GM18951 (cell line): ENCODE results near the gene KCNT1.

Experiments used
- POLR2A ChIP-seq: IDR thresholded peaks from 4 replicates; pipeline ENCODE4 v1.6.1; 2011; ENCODE audit warnings: mild to moderate bottlenecking; ENCODE audit not compliant: insufficient read length, insufficient read depth; ENCODE audit errors: extremely low read depth
- in situ Hi-C: fragments of 300-500 bp; cut with MboI; formaldehyde crosslinking; loops from one replicate; pipeline ENCODE4 v1.12.0; 2022; ENCODE audit warnings: low sequenced_read_pairs, mixed read lengths, inconsistent platforms; ENCODE audit not compliant: unreplicated experiment

Gene KCNT1

DNA sequence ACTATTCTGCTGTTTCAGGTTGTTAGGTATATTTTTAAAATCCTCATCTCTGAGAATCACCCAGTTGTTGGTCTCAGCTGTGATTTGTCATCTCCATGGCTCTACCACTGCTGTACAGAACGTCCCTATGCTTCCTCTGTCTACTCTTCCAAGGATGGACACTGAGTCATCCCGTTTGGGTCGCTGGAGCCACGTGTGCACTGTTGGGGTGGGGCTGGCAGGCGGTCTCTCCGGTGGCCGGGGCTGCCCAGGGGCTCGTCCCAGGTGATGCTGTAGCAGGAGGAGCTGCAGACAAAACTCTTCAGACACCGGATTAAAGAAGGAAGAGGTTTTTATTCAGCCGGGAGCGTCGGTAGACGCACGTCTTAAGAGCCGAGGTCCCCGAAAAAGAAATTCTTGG, 21.9 kb upstream of the KCNT1 start:
- no peak for TF ChIP-seq POLR2A
- in situ Hi-C loops, result no loop called here

DNA sequence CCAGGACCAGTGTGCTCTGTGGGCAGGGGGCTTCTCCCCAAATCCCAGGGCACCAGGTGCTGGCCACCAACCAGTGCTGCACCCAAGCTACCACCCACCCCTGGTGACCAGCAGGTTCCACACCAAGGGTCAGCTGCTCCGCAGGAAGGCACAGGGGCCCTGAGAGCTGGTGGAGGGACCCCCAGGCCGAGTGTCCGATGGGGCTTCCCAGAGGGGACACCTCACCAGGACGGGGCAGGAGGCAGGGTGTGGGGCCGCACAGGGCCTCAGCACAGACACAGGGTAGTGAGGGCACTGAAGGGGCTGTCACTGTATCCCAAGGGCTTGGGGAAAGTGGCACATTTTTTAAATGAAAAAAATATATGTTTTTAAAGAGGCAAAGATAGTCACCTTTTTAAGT, 20.8 kb upstream of the KCNT1 start:
- in situ Hi-C loops, result no loop called here
- TF ChIP-seq POLR2A, result no peak

DNA sequence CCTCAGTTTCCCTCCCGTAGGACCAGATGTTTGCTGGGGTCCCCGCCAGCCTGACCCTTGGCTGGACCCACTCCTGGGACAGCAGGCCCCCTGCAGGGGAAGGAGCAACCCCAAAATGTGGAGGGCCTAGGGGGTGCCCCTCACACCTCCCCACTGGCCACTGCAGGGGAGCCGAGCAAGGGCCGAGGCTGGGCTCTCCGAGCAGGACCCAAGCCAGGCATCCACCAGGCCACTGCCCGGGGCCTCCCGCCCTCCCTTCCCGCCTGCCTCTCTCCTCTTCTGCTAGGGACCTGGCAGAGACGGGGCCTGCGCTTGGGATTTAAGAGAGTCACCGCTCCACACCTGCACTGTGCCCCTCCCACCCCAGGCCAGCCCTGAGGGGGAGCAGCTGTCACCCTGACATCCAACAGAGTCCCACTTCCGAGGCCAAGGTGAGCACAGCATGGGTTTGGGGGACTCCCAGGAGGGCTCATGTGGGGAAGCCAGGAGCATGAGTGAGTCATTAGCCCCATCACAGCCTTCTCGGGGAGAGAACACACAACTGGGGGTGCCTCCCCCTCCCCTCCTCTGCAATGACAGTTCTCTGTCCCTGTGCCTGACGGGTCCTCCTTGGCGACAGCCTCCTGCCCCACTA, 18.5 kb upstream of the KCNT1 start:
- in situ Hi-C loops, result no loop called here
- no peak for TF ChIP-seq POLR2A

DNA sequence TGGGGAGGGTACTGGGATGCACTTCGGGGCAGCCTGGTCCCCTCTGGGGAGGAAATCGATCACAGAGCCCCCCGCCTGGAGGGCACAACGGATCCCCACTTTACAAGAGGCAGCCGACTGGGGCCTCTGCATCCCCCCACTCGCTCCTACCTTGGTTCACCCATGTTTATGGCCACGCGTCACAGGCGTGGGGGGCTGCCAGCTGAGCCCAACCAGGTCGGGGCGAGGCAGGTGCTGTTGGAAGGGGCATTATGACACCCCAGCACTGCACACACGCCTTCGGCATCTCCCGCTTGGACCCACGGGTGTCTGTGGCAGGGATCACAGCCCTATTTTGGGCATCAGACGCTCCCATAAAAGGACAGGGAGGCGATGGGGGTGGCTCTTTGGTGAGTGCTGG, 17.3 kb upstream of the KCNT1 start:
- no peak for TF ChIP-seq POLR2A
- in situ Hi-C loops, result no loop called here

DNA sequence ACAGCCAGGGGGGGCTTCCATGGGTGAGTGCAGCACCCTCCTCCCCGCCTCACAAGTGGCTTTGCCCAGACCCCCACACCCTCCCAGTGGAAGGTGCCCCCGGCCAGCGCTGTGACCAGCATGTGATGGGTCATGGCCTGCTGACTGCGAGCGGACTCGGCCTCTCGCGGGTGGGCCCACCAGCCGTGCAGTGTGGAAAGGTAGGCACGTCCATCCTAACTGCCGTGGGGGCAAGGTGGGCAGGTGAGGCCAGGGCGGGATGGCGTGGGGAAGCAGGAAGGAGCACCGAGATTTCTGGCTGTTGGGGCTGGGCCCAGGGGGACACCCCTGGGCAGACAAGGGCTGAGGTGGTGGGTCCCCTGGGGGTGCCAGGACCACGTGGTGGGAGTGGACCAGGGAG, 14.8 kb upstream of the KCNT1 start:
- TF ChIP-seq POLR2A, result no peak
- in situ Hi-C loops, result no loop called here

DNA sequence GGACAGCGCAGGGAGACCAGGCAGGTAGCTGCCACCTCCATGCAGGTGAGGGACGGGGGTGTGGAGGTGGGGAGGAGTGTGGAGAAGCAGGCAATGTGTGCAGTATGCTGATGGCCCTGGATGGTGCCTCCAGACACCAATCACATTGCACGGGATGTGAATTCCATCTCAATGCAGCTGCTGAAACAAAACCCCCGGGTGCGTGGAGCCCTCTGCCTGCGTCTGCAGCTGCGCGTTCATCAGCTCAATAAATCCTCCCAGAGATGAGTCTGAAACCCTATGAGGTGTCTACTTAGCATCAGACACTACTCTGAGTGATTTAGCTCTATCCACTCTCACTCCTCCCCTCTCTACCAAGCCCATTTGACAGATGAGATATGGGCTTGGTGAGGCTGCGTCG, 13.0 kb upstream of the KCNT1 start:
- in situ Hi-C loops, result no loop called here
- no peak for TF ChIP-seq POLR2A

DNA sequence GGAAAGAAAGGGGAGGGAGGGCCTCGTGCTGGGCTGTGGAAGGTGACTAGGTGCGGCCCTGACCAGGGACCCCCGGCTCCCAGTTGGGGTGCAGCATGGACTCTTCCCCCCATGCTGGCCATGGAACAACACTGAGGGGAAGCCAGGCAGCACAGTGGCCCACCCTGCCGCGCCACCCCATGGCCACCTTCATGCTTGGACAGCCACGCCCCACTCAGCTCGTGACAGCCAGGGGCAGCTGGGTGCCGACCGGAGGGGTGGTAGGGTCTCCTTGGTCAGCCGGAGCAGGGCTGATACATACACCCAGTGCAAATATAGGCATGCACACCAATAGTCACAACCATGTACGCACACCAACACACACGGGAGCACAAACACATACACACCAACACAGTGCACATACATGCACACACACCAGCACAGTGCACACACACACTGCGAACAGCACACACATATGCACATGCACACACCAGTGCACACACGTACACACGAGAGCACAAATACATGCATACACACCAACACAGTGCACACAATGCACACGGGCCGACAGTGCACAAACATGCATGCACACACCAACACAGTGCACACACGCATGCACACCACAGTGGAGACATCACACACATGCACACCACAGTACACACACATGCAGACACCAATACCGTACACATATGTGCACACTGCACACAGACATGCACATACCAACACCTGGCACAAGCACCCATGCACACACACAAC, 11.0 kb upstream of the KCNT1 start:
- in situ Hi-C loops, result no loop called here
- no peak for TF ChIP-seq POLR2A

DNA sequence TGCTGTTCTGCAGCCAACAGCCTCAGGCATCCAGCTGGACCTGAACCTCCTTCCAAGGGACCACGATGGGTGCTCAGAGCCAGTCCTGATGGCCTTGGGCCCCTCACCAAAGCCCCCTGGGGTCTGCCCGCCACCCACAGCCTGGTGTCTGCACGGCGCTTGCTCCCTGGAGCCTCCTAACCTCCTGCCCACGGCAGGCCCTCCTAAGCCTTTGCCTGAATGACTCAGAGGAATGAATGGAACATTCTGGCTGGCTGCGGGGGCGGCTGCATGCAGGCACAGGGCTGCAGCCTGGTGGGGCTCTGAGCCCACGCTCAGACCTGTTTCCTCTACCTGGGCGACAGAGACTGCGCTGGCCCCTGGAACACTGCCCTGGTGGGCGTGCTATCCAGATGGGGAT, 9.6 kb upstream of the KCNT1 start:
- TF ChIP-seq POLR2A, result no peak
- in situ Hi-C loops, result no loop called here

DNA sequence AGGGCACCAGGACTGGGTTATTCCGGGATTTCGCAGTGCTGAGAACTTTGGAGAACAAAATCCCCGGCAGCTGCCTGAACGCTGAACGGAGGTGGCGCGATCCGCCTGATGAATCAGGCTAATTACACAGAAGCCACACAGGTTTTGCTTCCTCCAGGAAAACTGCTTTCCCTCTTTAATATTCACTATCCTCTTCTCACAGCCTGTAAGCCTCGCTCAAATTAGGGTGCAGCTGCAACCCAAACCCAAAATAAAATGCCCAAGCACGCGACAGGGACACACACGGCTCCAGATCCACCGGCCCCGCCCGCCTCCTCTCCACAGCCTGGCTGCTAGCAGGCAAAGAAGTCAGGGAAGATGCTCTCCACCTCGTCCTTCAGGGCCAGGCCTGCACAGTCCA, 8.7 kb upstream of the KCNT1 start:
- no peak for TF ChIP-seq POLR2A
- in situ Hi-C loops, result no loop called here

DNA sequence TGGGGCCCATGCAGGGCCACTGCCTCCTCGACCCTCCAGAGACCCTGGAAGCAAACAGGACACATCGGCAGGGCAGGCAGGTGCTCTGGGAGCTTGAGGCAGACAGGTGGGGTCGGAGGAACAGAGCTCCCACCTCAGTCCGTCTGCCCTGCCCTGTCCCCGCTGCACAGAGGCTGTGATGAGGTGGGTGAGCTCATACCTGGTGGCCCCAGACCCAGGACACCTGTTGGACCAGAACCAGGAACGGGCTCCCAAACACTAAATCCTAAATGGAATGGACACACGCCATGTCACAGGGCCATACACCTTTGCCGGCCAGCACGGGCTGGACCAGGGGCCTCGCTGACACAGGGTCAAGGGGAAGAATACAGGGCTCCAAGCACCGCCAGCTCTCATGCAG, 8.2 kb upstream of the KCNT1 start:
- in situ Hi-C loops, result no loop called here
- TF ChIP-seq POLR2A, result no peak

DNA sequence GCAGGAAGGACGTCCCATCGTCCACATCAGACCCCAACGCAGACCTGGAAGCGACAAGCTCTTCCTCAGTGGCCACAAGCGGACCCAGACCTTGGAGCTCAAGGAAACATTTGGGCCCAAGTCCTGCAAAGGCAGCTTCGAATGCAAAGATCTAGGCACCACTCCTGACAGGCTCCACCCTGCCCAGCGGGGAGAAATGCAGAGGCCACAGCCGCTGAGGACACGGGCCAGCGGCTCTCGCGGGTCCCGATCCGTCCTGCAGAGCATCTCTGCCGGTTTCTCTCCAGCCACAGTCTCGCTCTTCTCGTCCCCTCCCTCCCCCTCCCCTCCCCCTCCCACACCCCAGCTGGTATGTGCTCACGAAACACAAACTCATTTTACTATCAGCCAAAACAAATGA, 7.6 kb upstream of the KCNT1 start:
- in situ Hi-C loops, result no loop called here
- TF ChIP-seq POLR2A, result no peak

DNA sequence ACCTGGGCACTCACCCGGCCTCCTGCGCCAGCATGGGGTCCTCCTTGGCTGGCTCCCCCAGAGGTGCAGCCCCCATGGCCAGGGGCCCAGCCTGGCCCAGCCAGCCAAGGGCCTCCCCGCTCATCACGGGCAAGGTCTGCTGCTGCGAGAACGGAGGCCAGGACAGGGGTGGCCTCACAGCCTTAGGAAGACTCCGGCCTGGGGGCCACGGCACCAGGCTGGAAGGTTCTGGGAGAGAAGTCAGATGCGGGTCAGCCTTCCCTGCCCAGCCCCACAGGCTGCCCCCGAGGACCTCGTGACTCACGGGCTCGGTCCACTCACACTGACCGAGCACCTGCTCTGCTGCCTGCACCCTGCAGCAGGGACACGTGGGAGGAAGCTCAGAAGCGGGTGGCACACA, 6.9 kb upstream of the KCNT1 start:
- in situ Hi-C loops, result no loop called here
- TF ChIP-seq POLR2A, result no peak

DNA sequence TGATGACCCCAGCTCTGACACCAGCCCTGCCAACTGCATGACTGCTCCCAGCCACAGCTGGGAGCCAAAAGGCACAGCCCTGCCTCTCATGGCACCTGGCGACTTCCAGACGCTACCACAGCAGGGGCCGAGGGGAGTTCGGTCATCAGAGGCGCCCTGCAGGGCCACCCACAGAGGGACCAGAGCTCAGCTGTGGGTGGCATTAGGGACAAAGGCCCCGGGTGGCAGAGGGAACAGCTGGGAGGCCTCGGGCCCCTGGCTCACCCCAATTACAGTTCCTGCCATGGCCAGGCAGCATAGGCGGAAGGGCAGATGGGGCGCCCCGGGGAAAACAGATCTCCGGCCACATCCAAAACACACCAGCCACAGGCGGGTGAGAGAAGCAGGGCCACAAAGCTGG, 6.3 kb upstream of the KCNT1 start:
- in situ Hi-C loops, result no loop called here
- no peak for TF ChIP-seq POLR2A

DNA sequence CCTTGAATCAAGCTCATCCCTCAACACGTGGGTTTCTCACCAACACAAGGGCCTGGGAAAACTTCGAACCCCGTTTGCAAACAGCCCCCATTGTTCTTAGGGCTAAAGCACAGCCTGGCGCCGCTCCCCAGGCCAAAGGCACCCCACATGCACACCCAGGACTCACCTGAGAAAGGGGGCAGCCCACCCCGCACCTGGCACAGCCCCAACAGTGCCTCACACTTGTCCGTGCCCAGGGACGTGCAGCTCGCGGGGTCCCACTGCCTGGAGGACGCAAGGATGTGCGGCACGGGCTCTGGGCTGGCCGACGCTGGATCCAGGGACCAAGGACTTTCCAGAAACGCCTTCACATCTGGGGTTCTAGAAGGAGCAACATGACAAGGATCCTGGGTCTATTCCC, 5.5 kb upstream of the KCNT1 start:
- in situ Hi-C loops, result no loop called here
- no peak for TF ChIP-seq POLR2A

DNA sequence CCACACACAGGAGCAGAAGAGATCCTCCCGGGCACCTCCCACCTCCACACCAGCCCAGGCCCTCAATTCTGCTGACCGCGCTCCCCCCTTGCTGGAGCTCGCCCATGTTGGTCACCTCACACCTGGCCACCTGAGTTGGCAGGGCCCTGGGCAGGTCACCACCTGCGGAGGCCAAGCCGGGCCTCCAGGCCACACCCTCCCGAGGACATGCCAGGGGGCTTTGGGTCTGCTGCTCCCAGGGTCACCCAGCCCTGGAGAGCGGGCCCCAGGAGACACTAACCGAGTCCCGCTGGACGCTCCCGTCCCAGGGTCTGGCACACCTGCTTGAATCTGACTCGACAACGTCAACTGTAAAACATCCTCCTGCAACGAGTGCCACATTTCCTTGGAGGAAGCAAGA, 4.8 kb upstream of the KCNT1 start:
- no peak for TF ChIP-seq POLR2A
- in situ Hi-C loops, result no loop called here

DNA sequence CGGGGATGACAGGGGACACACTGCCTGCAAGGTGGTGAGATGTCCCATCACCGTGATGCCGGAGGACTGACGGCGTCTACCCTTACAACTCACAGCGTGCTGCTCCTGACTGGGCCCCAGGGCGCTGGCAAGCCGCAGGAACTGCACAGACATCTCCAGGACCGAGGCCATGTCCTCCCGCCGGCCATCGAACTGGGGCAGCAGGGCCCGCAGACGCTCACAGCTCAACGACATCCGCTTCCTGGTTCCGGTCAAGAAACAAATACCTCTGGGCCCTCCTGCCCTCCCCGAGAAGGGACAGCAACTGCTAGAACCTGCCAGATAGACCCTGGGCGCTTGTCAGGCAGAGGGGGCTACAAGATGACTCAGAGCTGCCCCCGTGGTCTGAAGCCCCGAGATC, 3.7 kb upstream of the KCNT1 start:
- no peak for TF ChIP-seq POLR2A
- in situ Hi-C loops, result no loop called here
